Fibroblast of mammary gland (primary cell): ENCODE data around the gene CA14.
"Not testable (repeated sequence)": the region's sequence is repeated elsewhere in the genome, so short reads cannot be mapped to it uniquely, and the experiment has no call there.

Source experiments
- DNase-seq: peaks from one replicate; pipeline ENCODE4 v3.0.0-alpha.2; 2010; ENCODE audit warnings: low read depth
- H3K4me3 ChIP-seq: 2 replicates; pipeline ENCODE4 v1.5.1; 2011; ENCODE audit warnings: low read depth, mild to moderate bottlenecking, low read length, moderate library complexity; ENCODE audit not compliant: control insufficient read depth
- CTCF ChIP-seq: conservative IDR thresholded peaks from 2 replicates; pipeline ENCODE4 v1.5.1; 2011; ENCODE audit warnings: low read depth, low read length, inconsistent platforms; ENCODE audit not compliant: control insufficient read depth, insufficient read depth

CA14 gene

GRCh38 chr1:150257624-150258585 is at the start of gene CA14:
TSS of gene CA14 (plus strand) at chr1:150257774. CDS start at chr1:150258129, 355 bp downstream.
- no peak for DNase-seq
- TF ChIP-seq CTCF, result no peak
- no peak within 1 kb of the TSS for H3K4me3 ChIP-seq

- not testable (repeated sequence) for DNase-seq, H3K4me3 ChIP-seq
Observed at GRCh38 chr1:150208460-150208859, 49.1 kb upstream of the CA14 start.

GRCh38 chr1:150210091-150210490 is 47.5 kb upstream of the CA14 start:
- TF ChIP-seq CTCF, result no peak
- H3K4me3 ChIP-seq, result no peak overlapping the region
- DNase-seq, result no peak

GRCh38 chr1:150210706-150211105 is 46.9 kb upstream of the CA14 start:
- DNase-seq, result no peak
- TF ChIP-seq CTCF, result no peak
- H3K4me3 ChIP-seq, result no peak overlapping the region

GRCh38 chr1:150212070-150212469 is 45.5 kb upstream of the CA14 start:
- no peak for TF ChIP-seq CTCF
- DNase-seq, result no peak
- H3K4me3 ChIP-seq, result no peak overlapping the region

- peak; percentile 94 for DNase-seq
- peak overlapping the region; percentile 51 for H3K4me3 ChIP-seq
- TF ChIP-seq CTCF, result peak; percentile 43
Observed at GRCh38 chr1:150213170-150214098, 44.1 kb upstream of the CA14 start.

- not testable (repeated sequence) for DNase-seq
- H3K4me3 ChIP-seq, result peak overlapping the region; percentile 51
Observed at GRCh38 chr1:150214099-150214756, 43.3 kb upstream of the CA14 start.

- not testable (repeated sequence) for DNase-seq
Observed at GRCh38 chr1:150215855-150216254, 41.7 kb upstream of the CA14 start.

More at GRCh38 chr1:150215855-150216254, 41.7 kb upstream of the CA14 start:
- H3K4me3 ChIP-seq, result not testable (repeated sequence)
